ENCODE data around the gene DCTN2.
"Not testable (repeated sequence)": the region's sequence is repeated elsewhere in the genome, so short reads cannot be mapped to it uniquely, and the experiment has no call there.

Gene DCTN2

GRCh38 chr12:57513677-57514076 is 33.3 kb downstream of the DCTN2 start:
- DNase-seq, result not testable (repeated sequence)

GRCh38 chr12:57513266-57513665 is 33.7 kb downstream of the DCTN2 start:
- no peak for DNase-seq

GRCh38 chr12:57512665-57513064 is 34.3 kb downstream of the DCTN2 start:
- DNase-seq, result no peak

GRCh38 chr12:57511588-57512325 is 35.2 kb downstream of the DCTN2 start:
- no peak for DNase-seq

- no peak for DNase-seq
These were observed 35.8 kb downstream of the DCTN2 start for GRCh38 chr12:57511161-57511560.

GRCh38 chr12:57507796-57508195 is 39.2 kb downstream of the DCTN2 start:
- DNase-seq, result not testable (repeated sequence)

GRCh38 chr12:57506541-57506940 is 40.5 kb downstream of the DCTN2 start:
- DNase-seq, result not testable (repeated sequence)

GRCh38 chr12:57502311-57502969 is 44.6 kb downstream of the DCTN2 start:
- not testable (repeated sequence) for DNase-seq

- no peak for DNase-seq
These were observed 46.8 kb downstream of the DCTN2 start for GRCh38 chr12:57500213-57500612.

- DNase-seq, result no peak
These were observed 48.4 kb downstream of the DCTN2 start for GRCh38 chr12:57498571-57498970.

GRCh38 chr12:57498132-57498502 is 48.9 kb downstream of the DCTN2 start:
- DNase-seq, result no peak

GRCh38 chr12:57497223-57498131 is 49.5 kb downstream of the DCTN2 start:
- DNase-seq, result no peak

- no peak for DNase-seq
These were observed 50.2 kb downstream of the DCTN2 start for GRCh38 chr12:57496822-57497221.

GRCh38 chr12:57495051-57495701 is 51.8 kb downstream of the DCTN2 start:
- DNase-seq, result not testable (repeated sequence)

GRCh38 chr12:57491393-57492280 is 55.4 kb downstream of the DCTN2 start:
- no peak for DNase-seq

- DNase-seq, result no peak
These were observed 56.9 kb downstream of the DCTN2 start for GRCh38 chr12:57490126-57490525.

GRCh38 chr12:57489157-57489641 is 57.8 kb downstream of the DCTN2 start:
- DNase-seq, result no peak

GRCh38 chr12:57488402-57489156 is 58.4 kb downstream of the DCTN2 start:
- DNase-seq, result no peak

GRCh38 chr12:57487597-57488401 is 59.2 kb downstream of the DCTN2 start, which contains the start of gene MARS1:
Gene MARS1, plus strand, starts transcription at chr12:57488068. Its CDS starts 23 bp downstream, at chr12:57488091.
- peak; percentile 97 for DNase-seq

GRCh38 chr12:57487055-57487596 is 59.9 kb downstream of the DCTN2 start:
- DNase-seq, result no peak
